ENCODE data around the gene NRSN2.
A peak's percentile ranks its signal among the peaks of the same experiment; 100 is the strongest.

NRSN2 gene, protein sequence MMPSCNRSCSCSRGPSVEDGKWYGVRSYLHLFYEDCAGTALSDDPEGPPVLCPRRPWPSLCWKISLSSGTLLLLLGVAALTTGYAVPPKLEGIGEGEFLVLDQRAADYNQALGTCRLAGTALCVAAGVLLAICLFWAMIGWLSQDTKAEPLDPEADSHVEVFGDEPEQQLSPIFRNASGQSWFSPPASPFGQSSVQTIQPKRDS

DNA sequence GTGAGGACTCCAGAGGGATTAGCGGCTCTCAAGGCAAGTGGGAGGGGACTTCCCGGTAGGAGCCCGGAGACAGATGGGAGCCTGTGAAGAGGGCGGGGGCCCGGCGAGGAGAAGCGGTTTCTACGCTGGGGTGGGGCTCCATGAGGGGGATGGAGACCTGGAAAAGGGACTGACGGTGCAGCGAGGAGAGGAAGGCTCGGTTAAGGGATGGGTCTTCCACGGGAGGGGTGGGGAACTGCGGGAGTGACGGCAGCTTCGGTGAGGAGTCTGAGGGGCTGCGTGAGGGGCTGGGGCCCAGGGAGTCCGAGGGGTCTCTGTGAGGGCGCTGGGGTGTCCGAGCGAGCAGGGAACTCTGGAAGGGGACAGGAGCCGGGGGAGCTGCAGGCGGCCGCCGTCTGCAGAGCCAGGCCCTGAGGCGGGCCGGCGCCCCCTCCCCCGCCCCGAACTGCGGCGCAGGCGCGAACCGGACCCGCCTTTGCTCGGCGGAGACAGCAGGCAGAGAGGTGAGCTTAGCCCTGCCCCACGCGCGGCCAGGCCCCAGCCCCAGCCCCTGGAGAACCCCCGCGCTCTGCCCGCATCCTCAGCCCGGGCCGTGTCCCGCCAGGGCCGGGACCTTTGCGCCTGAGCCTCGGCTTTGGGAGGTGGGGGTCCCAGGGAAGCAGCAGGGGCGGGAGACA lies at the start of gene NRSN2:
TSS of gene NRSN2 (plus strand) at position 472 of the 677 bp plus-strand sequence. CDS start 2,533 bp downstream, outside the sequence.
- Histone ChIP-seq H3K9ac (ENCODE audit: low read length) (peak within 1 kb of the TSS; percentile 82), H3K27ac (ENCODE audit: low read length) (peak within 1 kb of the TSS; percentile 73), H3K9me3 (ENCODE audit: control insufficient read depth, low read depth, low read length) (no peaks in the 10 kb centered on the region), H3K36me3 (ENCODE audit: control insufficient read depth, low read depth, low read length) (no peaks in the 10 kb centered on the region), H3K4me3 (ENCODE audit: low read length) (peak within 1 kb of the TSS; percentile 83), H3K4me1 (ENCODE audit: control insufficient read depth, low read depth, low read length) (peaks cover 11% of the 10 kb centered on the region), H3K27me3 (ENCODE audit: control insufficient read depth, insufficient read depth, low read length) (no peaks in the 10 kb centered on the region)

DNA sequence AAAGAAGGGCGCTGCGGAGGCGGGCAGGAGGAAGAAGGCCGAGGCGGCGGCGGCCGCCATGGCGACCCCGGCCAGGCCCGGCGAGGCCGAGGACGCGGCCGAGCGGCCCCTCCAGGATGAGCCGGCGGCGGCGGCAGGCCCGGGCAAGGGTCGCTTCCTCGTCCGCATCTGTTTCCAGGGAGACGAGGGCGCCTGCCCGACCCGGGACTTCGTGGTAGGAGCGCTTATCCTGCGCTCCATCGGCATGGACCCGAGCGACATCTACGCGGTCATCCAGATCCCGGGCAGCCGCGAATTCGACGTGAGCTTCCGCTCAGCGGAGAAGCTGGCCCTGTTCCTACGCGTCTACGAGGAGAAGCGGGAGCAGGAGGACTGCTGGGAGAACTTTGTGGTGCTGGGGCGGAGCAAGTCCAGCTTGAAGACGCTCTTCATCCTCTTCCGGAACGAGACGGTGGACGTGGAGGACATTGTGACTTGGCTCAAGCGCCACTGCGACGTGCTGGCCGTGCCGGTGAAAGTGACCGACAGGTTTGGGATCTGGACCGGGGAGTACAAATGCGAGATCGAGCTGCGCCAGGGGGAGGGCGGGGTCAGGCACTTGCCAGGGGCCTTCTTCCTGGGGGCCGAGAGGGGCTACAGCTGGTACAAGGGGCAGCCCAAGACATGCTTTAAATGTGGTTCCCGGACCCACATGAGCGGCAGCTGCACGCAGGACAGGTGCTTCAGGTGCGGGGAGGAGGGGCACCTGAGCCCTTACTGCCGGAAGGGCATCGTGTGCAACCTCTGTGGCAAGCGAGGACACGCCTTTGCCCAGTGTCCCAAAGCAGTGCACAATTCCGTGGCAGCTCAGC lies 48.8 kb upstream of the NRSN2 start:
- no peaks in the 10 kb centered on the region for H3K9me3 ChIP-seq (ENCODE audit: control insufficient read depth, low read depth, low read length)
- H3K4me1 ChIP-seq (ENCODE audit: control insufficient read depth, low read depth, low read length), result peaks cover 41% of the 10 kb centered on the region
- peaks cover 23% of the 10 kb centered on the region for H3K27me3 ChIP-seq (ENCODE audit: control insufficient read depth, insufficient read depth, low read length)
- peaks cover 5% of the 10 kb centered on the region for H3K36me3 ChIP-seq (ENCODE audit: control insufficient read depth, low read depth, low read length)
- peak overlapping the region; percentile 90 for H3K27ac ChIP-seq (ENCODE audit: low read length)
- peak overlapping the region; percentile 92 for H3K4me3 ChIP-seq (ENCODE audit: low read length)
- peak overlapping the region; percentile 89 for H3K9ac ChIP-seq (ENCODE audit: low read length)

DNA sequence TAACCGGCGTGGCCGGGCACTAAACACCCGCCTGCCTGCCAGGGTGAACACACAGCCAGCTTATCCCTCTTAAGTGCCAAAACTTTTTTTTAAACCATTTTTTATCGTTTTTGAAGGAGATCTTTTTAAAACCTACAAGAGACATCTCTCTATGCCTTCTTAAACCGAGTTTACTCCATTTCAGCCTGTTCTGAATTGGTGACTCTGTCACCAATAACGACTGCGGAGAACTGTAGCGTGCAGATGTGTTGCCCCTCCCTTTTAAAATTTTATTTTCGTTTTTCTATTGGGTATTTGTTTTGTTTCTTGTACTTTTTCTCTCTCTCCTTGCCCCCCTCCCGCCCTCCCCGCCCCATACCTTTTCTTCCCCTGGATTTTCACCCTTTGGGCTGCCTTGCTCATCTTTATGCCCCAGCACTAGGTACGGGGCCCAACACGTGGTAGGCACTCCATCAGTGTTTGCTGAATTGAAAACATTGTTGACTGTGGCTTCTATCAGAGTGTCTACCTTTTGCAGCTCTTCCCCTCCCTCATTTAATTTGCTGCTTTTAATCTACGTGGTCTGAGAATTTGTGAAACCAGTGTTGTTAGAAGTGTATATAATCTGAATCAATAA lies 48.0 kb upstream of the NRSN2 start:
- Histone ChIP-seq H3K27ac (ENCODE audit: low read length) (no peak overlapping the region), H3K9me3 (ENCODE audit: control insufficient read depth, low read depth, low read length) (no peaks in the 10 kb centered on the region), H3K27me3 (ENCODE audit: control insufficient read depth, insufficient read depth, low read length) (peaks cover 23% of the 10 kb centered on the region), H3K4me3 (ENCODE audit: low read length) (peak overlapping the region; percentile 92), H3K36me3 (ENCODE audit: control insufficient read depth, low read depth, low read length) (peaks cover 5% of the 10 kb centered on the region), H3K4me1 (ENCODE audit: control insufficient read depth, low read depth, low read length) (peaks cover 42% of the 10 kb centered on the region), H3K9ac (ENCODE audit: low read length) (peak overlapping the region; percentile 89)

DNA sequence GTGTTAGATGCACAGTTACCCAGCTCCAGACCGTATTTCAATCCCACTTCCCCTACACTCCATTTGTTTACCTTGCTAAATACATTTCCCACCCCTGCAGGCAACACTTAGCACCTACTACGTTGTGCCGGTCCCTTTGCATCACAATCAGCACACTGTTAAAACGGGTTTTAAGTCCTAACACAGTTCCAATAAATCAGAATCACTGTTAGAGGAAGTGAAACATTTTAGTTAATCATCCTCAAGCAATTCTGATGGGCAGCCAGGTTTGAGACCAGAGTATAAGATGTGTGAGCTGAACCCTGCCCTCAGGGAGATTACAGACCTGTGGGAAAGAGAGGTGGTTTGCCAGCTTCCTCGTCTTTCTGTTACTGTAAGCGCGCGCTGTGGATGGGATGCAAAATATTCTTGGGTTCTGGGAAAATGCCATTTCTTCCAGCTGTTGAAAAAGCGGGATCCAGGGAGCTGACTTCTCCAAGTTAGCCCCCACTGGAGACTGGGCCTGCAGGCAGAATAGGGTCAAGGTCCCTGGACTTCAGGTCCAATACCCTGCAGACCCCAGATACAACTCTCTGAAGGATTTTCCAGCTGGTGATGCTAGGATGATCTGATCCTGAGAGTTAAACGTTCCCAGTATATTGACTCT lies 46.4 kb upstream of the NRSN2 start:
- peak overlapping the region; percentile 30 for H3K9ac ChIP-seq (ENCODE audit: low read length)

DNA sequence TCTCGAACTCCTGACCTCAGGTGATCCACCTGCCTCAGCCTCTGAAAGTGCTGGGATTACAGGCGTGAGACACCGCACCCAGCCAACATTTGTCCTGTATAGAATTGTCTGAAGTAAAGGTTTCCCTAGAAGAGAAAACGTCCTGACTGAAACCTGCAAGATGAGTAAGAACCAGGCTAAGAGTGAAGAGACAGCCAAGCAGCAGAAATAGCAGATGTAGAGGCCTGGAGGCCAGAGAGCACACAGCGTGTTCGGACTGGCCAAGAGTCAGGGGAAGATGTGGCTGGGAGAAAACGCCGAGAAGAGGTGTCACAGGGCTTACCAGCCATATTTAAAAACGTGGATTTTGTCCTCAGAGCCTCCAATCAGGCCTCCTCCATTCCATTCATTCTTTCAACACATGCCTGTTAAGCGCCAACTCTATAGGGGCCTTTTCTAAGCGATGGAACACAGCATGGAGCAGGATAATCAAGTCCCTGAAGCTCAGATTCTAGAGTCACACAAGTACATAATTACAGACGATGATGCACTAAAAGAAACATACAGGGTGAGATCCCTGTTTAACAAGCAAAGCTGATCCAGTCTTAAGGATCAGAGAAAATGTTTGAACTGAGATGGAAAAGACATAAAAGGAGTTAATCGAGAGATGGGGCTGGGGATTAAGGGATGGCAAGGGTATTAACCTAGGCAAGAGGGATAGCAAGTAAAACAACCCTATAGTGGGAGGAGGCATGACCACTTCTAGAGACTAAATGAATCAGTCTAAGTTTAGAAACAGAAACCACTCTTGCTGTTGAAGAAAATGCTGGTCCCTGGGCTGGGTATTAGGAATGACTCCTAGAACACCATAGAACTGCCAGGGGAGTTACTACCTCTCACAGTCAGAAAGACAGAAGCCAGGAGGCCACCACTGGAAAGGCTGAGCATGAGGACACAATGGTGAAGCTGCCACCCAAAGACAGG lies 44.7 kb upstream of the NRSN2 start:
- Histone ChIP-seq H3K4me3 (ENCODE audit: low read length) (no peak overlapping the region), H3K9me3 (ENCODE audit: control insufficient read depth, low read depth, low read length) (no peaks in the 10 kb centered on the region), H3K9ac (ENCODE audit: low read length) (no peak overlapping the region), H3K27me3 (ENCODE audit: control insufficient read depth, insufficient read depth, low read length) (no peaks in the 10 kb centered on the region), H3K36me3 (ENCODE audit: control insufficient read depth, low read depth, low read length) (peaks cover 5% of the 10 kb centered on the region), H3K4me1 (ENCODE audit: control insufficient read depth, low read depth, low read length) (peaks cover 38% of the 10 kb centered on the region), H3K27ac (ENCODE audit: low read length) (no peak overlapping the region)

More for the DNA sequence above, 46.4 kb upstream of the NRSN2 start:
- Histone ChIP-seq H3K9me3 (ENCODE audit: control insufficient read depth, low read depth, low read length) (no peaks in the 10 kb centered on the region), H3K4me3 (ENCODE audit: low read length) (peak overlapping the region; percentile 92), H3K27ac (ENCODE audit: low read length) (peak overlapping the region; percentile 76), H3K27me3 (ENCODE audit: control insufficient read depth, insufficient read depth, low read length) (peaks cover 14% of the 10 kb centered on the region), H3K36me3 (ENCODE audit: control insufficient read depth, low read depth, low read length) (peaks cover 5% of the 10 kb centered on the region), H3K4me1 (ENCODE audit: control insufficient read depth, low read depth, low read length) (peaks cover 42% of the 10 kb centered on the region)

DNA sequence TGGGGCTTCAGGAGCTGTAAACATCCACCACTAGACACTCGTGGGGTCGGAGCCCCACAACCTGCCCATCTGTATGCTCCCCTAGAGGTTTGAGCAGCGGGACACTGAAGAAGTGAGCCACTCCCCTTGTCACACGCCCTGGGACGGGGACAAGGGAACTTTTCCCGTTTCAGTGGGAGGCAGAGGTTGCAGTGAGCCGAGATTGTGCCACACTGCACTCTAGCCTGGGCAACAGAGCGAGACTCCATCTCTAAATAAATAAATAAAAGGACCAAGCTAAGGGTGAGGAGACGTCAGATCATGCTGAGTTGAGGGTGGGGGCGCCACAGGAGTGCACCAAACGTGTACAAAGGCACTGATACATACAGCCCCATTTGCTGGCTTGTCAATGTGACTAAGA lies 41.2 kb upstream of the NRSN2 start:
- H3K4me1 ChIP-seq (ENCODE audit: control insufficient read depth, low read depth, low read length), result peaks cover 42% of the 10 kb centered on the region
- H3K9ac ChIP-seq (ENCODE audit: low read length), result no peak overlapping the region
- no peak overlapping the region for H3K27ac ChIP-seq (ENCODE audit: low read length)
- H3K4me3 ChIP-seq (ENCODE audit: low read length), result no peak overlapping the region
- H3K27me3 ChIP-seq (ENCODE audit: control insufficient read depth, insufficient read depth, low read length), result no peaks in the 10 kb centered on the region
- no peaks in the 10 kb centered on the region for H3K36me3 ChIP-seq (ENCODE audit: control insufficient read depth, low read depth, low read length)
- no peaks in the 10 kb centered on the region for H3K9me3 ChIP-seq (ENCODE audit: control insufficient read depth, low read depth, low read length)

DNA sequence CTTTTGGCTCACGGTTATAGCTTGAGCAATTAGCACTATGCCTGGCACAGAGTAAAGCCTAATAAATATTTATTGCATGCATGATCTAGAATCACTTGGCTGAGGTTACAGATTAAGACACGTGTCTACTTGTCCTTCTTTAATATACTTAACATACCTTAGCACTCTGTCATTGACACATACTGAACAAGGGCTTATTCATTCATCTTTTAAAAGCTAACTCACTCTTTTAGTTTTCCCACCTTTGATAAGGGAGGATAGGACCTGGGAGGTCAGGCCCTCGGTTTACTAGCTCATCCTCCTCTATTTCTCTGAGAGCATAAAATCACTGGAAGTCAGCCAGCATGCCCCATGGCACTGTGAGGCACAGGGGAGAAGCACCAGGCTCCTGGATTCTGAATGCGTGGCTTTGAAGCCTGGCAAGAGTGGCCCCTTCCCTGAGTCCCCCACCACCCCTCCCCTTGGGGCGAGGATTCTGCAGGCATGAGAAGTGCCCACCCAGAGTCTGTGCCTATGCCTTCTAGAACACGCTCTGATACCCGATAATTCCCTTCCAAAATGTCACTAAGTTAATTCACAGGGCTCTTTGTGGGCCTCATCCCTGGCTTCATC lies 38.4 kb upstream of the NRSN2 start:
- Histone ChIP-seq H3K36me3 (ENCODE audit: control insufficient read depth, low read depth, low read length) (no peaks in the 10 kb centered on the region), H3K4me1 (ENCODE audit: control insufficient read depth, low read depth, low read length) (peaks cover 21% of the 10 kb centered on the region), H3K9ac (ENCODE audit: low read length) (no peak overlapping the region), H3K4me3 (ENCODE audit: low read length) (no peak overlapping the region), H3K27ac (ENCODE audit: low read length) (no peak overlapping the region), H3K27me3 (ENCODE audit: control insufficient read depth, insufficient read depth, low read length) (no peaks in the 10 kb centered on the region), H3K9me3 (ENCODE audit: control insufficient read depth, low read depth, low read length) (no peaks in the 10 kb centered on the region)

DNA sequence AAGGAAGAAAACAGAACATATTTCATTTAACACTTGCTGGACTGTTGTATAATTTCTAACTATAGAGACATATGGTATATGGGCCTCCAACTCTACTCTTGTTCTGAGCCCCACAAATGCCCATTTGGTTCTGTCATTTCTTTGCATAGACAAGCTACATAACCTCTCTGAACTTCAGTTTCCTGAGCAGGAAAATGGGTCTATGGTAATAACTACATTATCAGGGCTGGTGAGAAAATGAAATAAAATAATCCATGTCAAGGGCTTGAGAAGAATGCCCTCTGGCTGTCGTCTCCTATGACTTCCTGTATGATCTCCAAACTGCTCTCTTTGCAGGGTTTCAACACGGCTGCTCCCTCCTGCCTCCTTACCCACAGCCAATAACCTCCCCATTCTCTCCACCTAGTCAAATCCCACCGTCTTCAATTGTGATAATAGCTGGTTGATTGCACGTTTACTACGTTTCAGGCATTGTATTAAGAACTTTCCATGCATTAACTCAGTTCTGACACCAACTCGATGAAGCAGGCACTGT lies 37.5 kb upstream of the NRSN2 start:
- Histone ChIP-seq H3K27me3 (ENCODE audit: control insufficient read depth, insufficient read depth, low read length) (no peaks in the 10 kb centered on the region), H3K9ac (ENCODE audit: low read length) (peak overlapping the region; percentile 76), H3K9me3 (ENCODE audit: control insufficient read depth, low read depth, low read length) (no peaks in the 10 kb centered on the region), H3K27ac (ENCODE audit: low read length) (peak overlapping the region; percentile 78), H3K4me3 (ENCODE audit: low read length) (peak overlapping the region; percentile 66), H3K4me1 (ENCODE audit: control insufficient read depth, low read depth, low read length) (peaks cover 21% of the 10 kb centered on the region), H3K36me3 (ENCODE audit: control insufficient read depth, low read depth, low read length) (no peaks in the 10 kb centered on the region)

DNA sequence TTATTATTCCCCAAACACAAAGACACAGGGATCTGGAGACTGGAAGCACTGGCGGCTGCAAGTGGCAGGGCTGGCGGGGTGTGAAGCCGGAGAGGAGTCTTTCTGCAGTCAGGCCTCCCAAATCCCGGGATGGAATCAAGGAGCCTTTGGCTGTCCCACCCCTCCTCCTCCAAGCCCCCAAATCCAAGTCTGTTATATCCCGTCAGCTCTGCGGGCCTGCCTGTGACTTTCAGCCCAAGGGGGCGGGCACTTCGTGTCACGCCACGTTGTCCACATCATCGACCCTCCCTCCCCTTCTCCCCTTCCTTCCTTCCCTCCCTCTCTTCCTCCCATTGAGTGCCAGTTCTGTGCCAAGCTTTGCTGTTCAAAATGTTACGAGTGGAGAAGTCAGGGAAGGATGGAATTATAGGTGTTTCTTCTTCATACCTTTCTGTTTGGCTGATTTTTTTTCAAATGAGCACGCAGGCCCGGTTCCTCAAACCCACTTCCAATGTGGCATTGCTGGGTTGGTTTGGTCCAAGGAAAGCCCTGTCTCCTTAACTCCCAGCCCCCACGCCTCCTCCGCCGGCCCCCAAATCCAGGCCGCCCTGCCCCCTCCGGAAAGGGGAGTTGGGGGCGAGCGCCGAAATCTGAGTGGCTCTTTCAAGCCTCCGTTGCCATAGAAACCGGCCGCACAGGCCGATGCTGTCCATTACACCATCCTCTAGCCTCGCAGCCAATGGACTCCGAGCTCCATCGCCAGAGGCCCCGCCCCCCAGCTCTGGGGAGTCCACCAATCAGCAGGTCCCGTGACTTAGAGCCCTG lies 36.9 kb upstream of the NRSN2 start:
- H3K4me3 ChIP-seq (ENCODE audit: low read length), result peak overlapping the region; percentile 66
- no peaks in the 10 kb centered on the region for H3K36me3 ChIP-seq (ENCODE audit: control insufficient read depth, low read depth, low read length)
- H3K27me3 ChIP-seq (ENCODE audit: control insufficient read depth, insufficient read depth, low read length), result no peaks in the 10 kb centered on the region
- H3K27ac ChIP-seq (ENCODE audit: low read length), result peak overlapping the region; percentile 78
- no peaks in the 10 kb centered on the region for H3K9me3 ChIP-seq (ENCODE audit: control insufficient read depth, low read depth, low read length)
- peak overlapping the region; percentile 76 for H3K9ac ChIP-seq (ENCODE audit: low read length)
- peaks cover 21% of the 10 kb centered on the region for H3K4me1 ChIP-seq (ENCODE audit: control insufficient read depth, low read depth, low read length)

Measured in iPS-18a (cell line).